Left renal cortex interstitium (tissue), 4 donors: ENCODE results near the gene ERI3. TPM values are rescaled to one million over a fixed set of nuclear protein-coding genes. Genes with fewer than 3 reads are reported as not detected.
A peak's percentile ranks its signal among the peaks of the same experiment; 100 is the strongest.

ENCODE experiments used
- DNase-seq, 4 donors: peaks; one replicate each; pipeline ENCODE4 v3.0.0-alpha.2; 2013; ENCODE audit warnings: low read depth in 4 of 4, low spot score in 2 of 4, missing footprints in 1 of 4
- polyA plus RNA-seq, 4 donors: library from polyadenylated mRNA; unstranded; fragments of 120-200 nt; gene quantifications; one replicate each; pipeline ENCODE4 v1.2.1, GENCODE V29; 2013; ENCODE audit not compliant: insufficient read length in 4 of 4

Gene ERI3, protein sequence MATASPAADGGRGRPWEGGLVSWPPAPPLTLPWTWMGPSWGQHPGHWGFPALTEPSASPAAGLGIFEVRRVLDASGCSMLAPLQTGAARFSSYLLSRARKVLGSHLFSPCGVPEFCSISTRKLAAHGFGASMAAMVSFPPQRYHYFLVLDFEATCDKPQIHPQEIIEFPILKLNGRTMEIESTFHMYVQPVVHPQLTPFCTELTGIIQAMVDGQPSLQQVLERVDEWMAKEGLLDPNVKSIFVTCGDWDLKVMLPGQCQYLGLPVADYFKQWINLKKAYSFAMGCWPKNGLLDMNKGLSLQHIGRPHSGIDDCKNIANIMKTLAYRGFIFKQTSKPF
- 100 to 1,000 TPM in 1 of 4 donors, 10 to 100 TPM in 3; 83.2 to 104 (median 91.7) TPM for polyA plus RNA-seq

DNA sequence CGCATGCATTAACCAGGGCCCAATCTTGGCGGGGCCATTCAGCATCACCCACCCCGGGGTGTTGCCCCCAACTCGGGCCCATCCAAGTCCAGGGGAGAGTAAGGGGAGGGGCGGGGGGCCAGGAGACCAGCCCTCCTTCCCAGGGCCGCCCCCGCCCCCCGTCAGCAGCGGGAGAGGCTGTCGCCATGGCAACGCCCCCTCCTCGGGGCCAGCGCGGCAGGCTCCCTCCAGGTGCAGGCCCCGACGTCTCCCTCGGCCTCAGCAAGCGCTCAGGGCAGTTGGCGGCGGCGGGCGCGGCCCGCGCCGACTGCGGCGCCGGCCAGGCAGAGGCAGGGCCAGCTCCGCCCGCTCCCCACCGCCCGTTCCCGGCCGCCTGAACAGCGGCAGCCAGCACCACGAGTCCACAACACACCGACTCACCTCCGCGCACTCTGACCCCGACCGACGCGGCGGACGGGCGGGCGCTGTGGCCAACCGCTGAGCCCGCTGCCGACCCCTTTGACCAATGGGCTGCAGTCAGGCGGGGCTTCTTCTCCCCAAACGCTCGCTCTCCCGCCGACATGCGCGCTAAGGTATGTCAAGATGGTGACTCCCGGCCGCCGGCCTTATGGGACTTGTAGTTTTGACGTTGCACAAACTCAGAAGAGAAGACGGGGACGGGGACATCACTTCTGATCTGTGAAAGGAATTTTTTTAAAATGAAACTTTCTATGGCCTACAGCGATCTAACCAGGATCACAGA is at the start of gene ERI3:
ERI3 (minus strand) TSS at position 418 of the 742 bp plus-strand sequence; CDS start at position 187, 231 bp downstream.
- peak; percentile 80 to 97 (median 86) for DNase-seq

- DNase-seq, result no peak
Measured at GRCh38 chr1:44401256-44402228, 46.5 kb upstream of the ERI3 start.

DNA sequence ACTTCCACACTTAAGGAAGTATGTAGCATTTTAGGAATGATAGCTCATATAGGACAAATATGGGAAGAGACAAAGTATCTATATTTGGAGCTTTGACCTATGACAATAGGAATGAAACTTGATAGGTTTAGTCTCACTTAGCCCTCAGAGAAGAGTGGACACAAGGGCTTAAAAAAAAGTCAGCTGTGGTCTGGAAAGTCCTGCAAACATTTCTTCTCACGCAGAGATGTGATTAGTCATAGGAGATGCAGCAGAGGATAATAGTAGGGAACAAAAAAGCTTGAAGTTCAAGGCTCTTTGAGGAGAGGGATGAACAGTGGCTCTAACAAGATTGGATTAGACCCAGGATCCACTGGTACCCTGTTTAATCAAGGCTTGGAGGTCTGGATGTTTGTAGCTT is 35.2 kb upstream of the ERI3 start:
- no peak for DNase-seq

GRCh38 chr1:44389437-44389836 is 34.4 kb upstream of the ERI3 start:
- DNase-seq, result no peak

GRCh38 chr1:44388551-44388950 is 33.5 kb upstream of the ERI3 start:
- DNase-seq, result no peak

- no peak for DNase-seq
Measured at GRCh38 chr1:44380666-44381177, 25.7 kb upstream of the ERI3 start.

GRCh38 chr1:44377925-44378784 is 23.1 kb upstream of the ERI3 start:
- peak in 2 of 4 donors; percentile 26 to 29 for DNase-seq

- no peak for DNase-seq
Measured at GRCh38 chr1:44375547-44375946, 20.5 kb upstream of the ERI3 start.

- DNase-seq, result no peak
Measured at GRCh38 chr1:44371206-44371605, 16.1 kb upstream of the ERI3 start.

DNA sequence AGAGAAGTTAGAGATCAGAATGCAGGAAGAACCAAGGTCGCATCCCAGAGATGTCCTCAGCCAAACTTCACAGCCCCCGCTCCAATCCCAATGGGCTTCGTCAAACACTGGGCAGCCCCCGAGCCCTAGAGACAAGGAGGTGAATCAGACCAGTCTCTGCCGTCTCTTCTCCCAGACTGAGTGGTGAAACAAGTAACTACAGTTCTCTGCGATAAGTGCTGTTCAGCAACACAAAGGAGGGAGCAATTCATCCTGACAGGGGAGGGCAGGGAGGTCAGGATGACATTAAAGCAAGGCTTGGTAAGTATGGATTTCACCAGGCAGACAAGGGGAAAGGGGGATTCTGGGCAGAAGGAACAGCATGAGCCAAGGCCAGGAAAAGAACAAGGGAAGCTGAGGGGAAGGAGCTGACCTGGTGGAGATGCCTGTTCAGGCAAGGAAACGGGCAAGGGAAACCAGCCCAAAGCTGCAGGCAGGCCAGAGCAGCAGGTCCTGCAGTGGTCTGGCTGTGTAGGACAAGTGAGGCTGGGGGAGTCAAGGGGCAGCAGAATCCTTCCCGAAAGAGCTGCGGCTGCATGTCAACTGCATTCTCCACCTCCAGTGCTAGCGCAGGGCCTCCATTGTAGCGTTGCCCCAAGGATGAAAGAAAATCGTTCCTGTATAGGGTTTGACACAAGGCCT is 13.6 kb upstream of the ERI3 start:
- DNase-seq, result no peak

GRCh38 chr1:44367944-44368343 is 12.9 kb upstream of the ERI3 start:
- DNase-seq, result no peak

- no peak for DNase-seq
Measured at GRCh38 chr1:44366371-44366975, 11.4 kb upstream of the ERI3 start.

- DNase-seq, result no peak
Measured at GRCh38 chr1:44361478-44361877, 6.4 kb upstream of the ERI3 start.

- DNase-seq, result no peak
Measured at GRCh38 chr1:44359234-44359935, 4.3 kb upstream of the ERI3 start.

DNA sequence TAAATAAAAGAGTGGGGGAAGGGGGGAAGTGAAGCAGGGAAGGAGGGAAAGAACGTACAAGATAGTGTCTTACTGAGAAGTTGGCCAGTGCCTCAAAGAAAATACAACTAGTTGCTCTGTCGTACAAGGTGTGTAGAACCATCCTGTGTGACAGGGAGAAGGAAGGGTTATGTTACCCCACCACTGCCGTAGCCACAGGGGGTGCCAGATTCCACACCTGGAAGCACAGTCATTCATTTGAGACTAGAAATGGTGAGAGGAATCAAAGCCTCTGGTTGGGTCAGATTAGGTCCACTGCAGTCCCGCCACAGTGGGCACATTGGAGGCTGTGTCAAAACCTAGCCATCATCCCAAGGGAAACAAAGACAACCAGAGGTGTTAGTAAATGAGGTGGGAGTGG is 2.7 kb upstream of the ERI3 start:
- no peak for DNase-seq

- DNase-seq, result no peak
Measured at GRCh38 chr1:44355582-44356305, 687 bp upstream of the ERI3 start.

GRCh38 chr1:44354268-44354839 is 703 bp downstream of the ERI3 start:
- DNase-seq, result no peak
